Neural cell (in vitro differentiated cells): ENCODE data around the gene IL1RL2.

Experiments
- EP300 ChIP-seq: fragments of 450-650 bp; conservative IDR thresholded peaks from 2 replicates; pipeline ENCODE4 v1.6.1; 2014; ENCODE audit warnings: antibody characterized with exemption, mild to moderate bottlenecking, moderate library complexity; ENCODE audit not compliant: poor library complexity, severe bottlenecking
- EZH2 ChIP-seq: fragments of 200-600, 300-800 bp; shearing (Covaris generic), sonication (generic); IDR thresholded peaks from 2 replicates; pipeline ENCODE4 v1.6.1; 2014; ENCODE audit warnings: antibody characterized with exemption, low read length, borderline replicate concordance, mild to moderate bottlenecking; ENCODE audit not compliant: insufficient read depth, poor library complexity, severe bottlenecking
- MXI1 ChIP-seq: fragments of 450-650 bp; conservative IDR thresholded peaks from 2 replicates; pipeline ENCODE4 v1.6.1; 2014; ENCODE audit warnings: antibody characterized with exemption, mild to moderate bottlenecking; ENCODE audit not compliant: poor library complexity, severe bottlenecking
- POLR2AphosphoS5 ChIP-seq: IDR thresholded peaks from 2 replicates; pipeline ENCODE4 v1.6.1; 2012
- RAD21 ChIP-seq: fragments of 450-650 bp; conservative IDR thresholded peaks from 2 replicates; pipeline ENCODE4 v1.6.1; 2014; ENCODE audit warnings: antibody characterized with exemption, mild to moderate bottlenecking, moderate library complexity
- TAF1 ChIP-seq: IDR thresholded peaks from 2 replicates; pipeline ENCODE4 v1.6.1; 2012; ENCODE audit warnings: low read depth
- TF ChIP-seq, protein P1 (sequence below): fragments of 450-650 bp; IDR thresholded peaks from 2 replicates; pipeline ENCODE4 v1.5.1; 2014; ENCODE audit warnings: antibody characterized with exemption, mild to moderate bottlenecking, moderate library complexity; ENCODE audit not compliant: poor library complexity, severe bottlenecking
- TF ChIP-seq, protein P2 (sequence below): IDR thresholded peaks from 2 replicates; pipeline ENCODE4 v1.6.1; 2012; ENCODE audit warnings: borderline replicate concordance

- TF ChIP-seq, protein P1, sequence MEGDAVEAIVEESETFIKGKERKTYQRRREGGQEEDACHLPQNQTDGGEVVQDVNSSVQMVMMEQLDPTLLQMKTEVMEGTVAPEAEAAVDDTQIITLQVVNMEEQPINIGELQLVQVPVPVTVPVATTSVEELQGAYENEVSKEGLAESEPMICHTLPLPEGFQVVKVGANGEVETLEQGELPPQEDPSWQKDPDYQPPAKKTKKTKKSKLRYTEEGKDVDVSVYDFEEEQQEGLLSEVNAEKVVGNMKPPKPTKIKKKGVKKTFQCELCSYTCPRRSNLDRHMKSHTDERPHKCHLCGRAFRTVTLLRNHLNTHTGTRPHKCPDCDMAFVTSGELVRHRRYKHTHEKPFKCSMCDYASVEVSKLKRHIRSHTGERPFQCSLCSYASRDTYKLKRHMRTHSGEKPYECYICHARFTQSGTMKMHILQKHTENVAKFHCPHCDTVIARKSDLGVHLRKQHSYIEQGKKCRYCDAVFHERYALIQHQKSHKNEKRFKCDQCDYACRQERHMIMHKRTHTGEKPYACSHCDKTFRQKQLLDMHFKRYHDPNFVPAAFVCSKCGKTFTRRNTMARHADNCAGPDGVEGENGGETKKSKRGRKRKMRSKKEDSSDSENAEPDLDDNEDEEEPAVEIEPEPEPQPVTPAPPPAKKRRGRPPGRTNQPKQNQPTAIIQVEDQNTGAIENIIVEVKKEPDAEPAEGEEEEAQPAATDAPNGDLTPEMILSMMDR, result no peak
- no peak for TF ChIP-seq POLR2AphosphoS5
- TF ChIP-seq, protein P2, sequence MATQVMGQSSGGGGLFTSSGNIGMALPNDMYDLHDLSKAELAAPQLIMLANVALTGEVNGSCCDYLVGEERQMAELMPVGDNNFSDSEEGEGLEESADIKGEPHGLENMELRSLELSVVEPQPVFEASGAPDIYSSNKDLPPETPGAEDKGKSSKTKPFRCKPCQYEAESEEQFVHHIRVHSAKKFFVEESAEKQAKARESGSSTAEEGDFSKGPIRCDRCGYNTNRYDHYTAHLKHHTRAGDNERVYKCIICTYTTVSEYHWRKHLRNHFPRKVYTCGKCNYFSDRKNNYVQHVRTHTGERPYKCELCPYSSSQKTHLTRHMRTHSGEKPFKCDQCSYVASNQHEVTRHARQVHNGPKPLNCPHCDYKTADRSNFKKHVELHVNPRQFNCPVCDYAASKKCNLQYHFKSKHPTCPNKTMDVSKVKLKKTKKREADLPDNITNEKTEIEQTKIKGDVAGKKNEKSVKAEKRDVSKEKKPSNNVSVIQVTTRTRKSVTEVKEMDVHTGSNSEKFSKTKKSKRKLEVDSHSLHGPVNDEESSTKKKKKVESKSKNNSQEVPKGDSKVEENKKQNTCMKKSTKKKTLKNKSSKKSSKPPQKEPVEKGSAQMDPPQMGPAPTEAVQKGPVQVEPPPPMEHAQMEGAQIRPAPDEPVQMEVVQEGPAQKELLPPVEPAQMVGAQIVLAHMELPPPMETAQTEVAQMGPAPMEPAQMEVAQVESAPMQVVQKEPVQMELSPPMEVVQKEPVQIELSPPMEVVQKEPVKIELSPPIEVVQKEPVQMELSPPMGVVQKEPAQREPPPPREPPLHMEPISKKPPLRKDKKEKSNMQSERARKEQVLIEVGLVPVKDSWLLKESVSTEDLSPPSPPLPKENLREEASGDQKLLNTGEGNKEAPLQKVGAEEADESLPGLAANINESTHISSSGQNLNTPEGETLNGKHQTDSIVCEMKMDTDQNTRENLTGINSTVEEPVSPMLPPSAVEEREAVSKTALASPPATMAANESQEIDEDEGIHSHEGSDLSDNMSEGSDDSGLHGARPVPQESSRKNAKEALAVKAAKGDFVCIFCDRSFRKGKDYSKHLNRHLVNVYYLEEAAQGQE, result no peak
- TF ChIP-seq EP300, result no peak
- TF ChIP-seq EZH2, result no peak
- no peak for TF ChIP-seq TAF1
- TF ChIP-seq MXI1, result no peak
- TF ChIP-seq RAD21, result no peak
Measured at GRCh38 chr2:102264952-102265351, 78.1 kb downstream of the IL1RL2 start.
